Stomach (tissue), 9 donors: ENCODE results near the gene SPINDOC. TPM values are rescaled to one million over a fixed set of nuclear protein-coding genes. Genes with fewer than 3 reads are reported as not detected.

Experiments
- DNase-seq, 2 donors: peaks; one replicate each; pipeline versions ENCODE4 v3.0.0 to v3.0.0-alpha.2; 2013 to 2019
- H3K27ac ChIP-seq, 5 donors: fragments of 200-600 bp in 4 of 5; sonication (generic) in 4 of 5; one replicate each; pipeline ENCODE4 v1.5.1; 2013 to 2019; ENCODE audit warnings: mild to moderate bottlenecking in 1 of 5, moderate library complexity in 1 of 5
- H3K27me3 ChIP-seq, 3 donors: fragments of 200-600 bp; sonication (generic); one replicate each; pipeline ENCODE4 v1.5.1; 2017 to 2019; ENCODE audit warnings: mixed run types in 1 of 3
- H3K36me3 ChIP-seq, 4 donors: fragments of 200-600 bp; sonication (generic); 1 replicate in 3 of 4; 2 replicates in 1 of 4; pipeline ENCODE4 v1.5.1; 2016 to 2019
- H3K4me1 ChIP-seq, 4 donors: fragments of 200-600 bp; sonication (generic); one replicate each; pipeline ENCODE4 v1.5.1; 2016 to 2019
- H3K4me3 ChIP-seq, 4 donors: fragments of 200-600 bp; sonication (generic) in 3 of 4; one replicate each; pipeline ENCODE4 v1.5.1; 2016 to 2019; ENCODE audit warnings: mild to moderate bottlenecking in 1 of 4
- H3K9me3 ChIP-seq, 4 donors: fragments of 200-600 bp; sonication (generic); one replicate each; pipeline ENCODE4 v1.5.1; 2016 to 2019
- EP300 ChIP-seq: sonication (generic); formaldehyde crosslinking; IDR thresholded peaks from one replicate; pipeline ENCODE4 v1.6.1; 2017; ENCODE audit warnings: antibody characterized with exemption
- POLR2A ChIP-seq, 4 donors: fragments of 450-650 bp; IDR thresholded peaks; one replicate each; pipeline ENCODE4 v1.6.1; 2016; ENCODE audit warnings: antibody characterized with exemption in 4 of 4, control low read depth in 2 of 4, mild to moderate bottlenecking in 1 of 4, moderate library complexity in 1 of 4
- POLR2AphosphoS5 ChIP-seq, 3 donors: sonication (generic); formaldehyde crosslinking; IDR thresholded peaks; one replicate each; pipeline ENCODE4 v1.6.1; 2016; ENCODE audit warnings: antibody characterized with exemption in 3 of 3
- WGBS, 5 donors: extraction: QIAGEN DNeasy Blood & Tissue Kit in 3 of 5; methylation state at CpG; one replicate each; pipeline versions ENCODE4 v1.1.5 to v1.1.7; 2013 to 2018; 5-methylcytosine and 5-hydroxymethylcytosine counted together
- intact Hi-C: fragments of 100-400 bp; cut with DNase I; formaldehyde crosslinking; loops from one replicate; pipeline ENCODE4 v1.15.1; 2023; ENCODE audit warnings: low total_unique reads
- polyA plus RNA-seq, 3 donors: library from polyadenylated mRNA; stranded (reverse); fragments of 200-250 nt; gene quantifications; one replicate each; pipeline ENCODE4 v1.2.3, GENCODE V29; 2013
- total RNA-seq, 5 donors: library from RNA; depleted of rRNA; stranded (reverse); fragments of >200 nt; gene quantifications; one replicate each; pipeline versions ENCODE4 v1.1.0 to v1.2.3, GENCODE V29; 2014 to 2016
- TF ChIP-seq, protein P1 (sequence below), 7 experiments: fragments of 450-650 bp in 4 of 7; fragments of 200-600 bp in 3 of 7; sonication (generic) in 3 of 7; IDR thresholded peaks; one replicate each; pipeline ENCODE4 v1.5.1; 2016 to 2019; ENCODE audit warnings: antibody characterized with exemption in 7 of 7, control low read depth in 2 of 7, mild to moderate bottlenecking in 1 of 7
- donor health status: healthy with polysubstance abuse.
- donor health status: Bipolar disorder and iron deficiency.
- donor health status: healthy.

The SPINDOC gene
- total and polyA plus RNA-seq, 8 donors, result 0.45 to 13.6 (median 5.7) TPM

DNA sequence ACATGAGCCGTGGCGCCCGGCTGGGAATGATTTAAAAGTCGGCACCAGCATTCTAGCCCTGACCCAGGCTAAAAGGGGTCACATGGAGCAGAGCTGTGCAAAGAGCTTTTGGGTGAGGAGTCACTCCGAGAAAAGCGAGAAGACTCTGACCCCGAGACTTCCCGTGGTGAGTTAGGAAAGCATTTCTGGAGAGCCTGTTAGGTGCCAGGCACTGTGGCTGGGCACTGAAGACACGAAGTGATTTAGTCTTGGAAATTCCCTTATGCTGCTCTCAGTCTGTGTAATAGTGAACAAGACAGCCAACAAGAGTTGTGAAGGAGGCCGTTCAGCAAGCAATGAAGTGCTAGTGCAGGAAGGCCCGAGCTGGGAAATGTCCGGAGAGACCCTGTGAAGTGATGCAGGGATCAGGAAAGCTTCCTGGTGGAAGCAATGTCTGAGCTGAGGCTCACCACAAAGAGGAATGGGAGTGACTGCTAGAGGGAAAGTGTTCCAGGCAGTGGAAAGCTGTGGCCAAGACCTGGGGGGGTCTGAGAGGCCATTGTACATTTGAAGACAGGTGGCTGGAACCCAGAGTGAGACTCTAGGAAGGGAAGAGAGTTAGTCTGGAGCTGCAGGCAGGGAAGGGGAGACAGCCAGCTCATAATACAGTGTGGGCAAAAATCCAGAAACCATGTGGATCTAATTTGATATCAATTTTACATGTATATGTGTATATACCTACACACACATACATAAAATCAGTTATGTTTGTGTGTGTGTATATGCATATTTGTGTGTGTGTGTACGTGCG lies 57.3 kb downstream of the SPINDOC start:
- H3K4me1 ChIP-seq, result peaks cover 90 to 100% (median 98%) of the 10 kb centered on the region in 4 donors

DNA sequence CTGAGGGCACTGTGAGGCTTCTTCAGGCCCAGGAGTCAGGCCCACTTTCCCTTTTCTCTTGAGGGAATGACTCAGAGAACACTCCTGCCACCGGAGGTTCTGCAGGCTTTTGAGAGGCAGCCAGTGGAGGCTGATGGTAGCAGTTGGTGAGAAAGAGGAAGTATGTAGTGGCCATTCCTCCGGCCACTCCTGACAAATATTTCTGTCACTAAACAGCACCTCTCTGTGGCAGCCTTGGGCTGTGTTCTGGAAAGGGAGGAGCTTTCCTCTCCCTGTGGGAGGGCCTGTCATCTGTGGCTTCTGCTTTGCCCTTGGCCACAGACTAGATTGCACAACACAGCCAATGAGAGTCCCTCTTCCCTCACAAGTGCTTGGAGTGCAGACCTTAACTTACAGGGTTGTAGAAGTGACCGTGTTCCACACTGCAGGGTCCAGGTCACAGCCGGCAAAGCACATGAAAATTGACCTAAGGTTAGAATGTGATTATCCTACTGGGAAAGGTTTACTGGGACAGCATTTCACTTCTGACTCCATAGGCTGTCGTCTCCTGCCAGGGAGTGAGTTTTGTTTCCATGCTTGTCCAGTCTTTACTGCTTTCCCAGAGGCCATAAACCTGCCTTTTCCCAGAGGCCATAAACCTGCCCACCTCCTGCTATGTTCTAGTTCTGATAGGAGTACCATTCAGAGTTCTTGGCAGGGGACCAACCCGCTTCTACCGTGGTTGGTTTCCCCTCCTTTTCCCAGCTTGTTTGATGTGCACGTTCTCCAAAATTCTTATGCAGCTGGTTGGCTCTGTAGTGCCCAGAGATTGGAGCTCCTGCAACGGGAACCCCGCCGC lies 58.9 kb downstream of the SPINDOC start:
- Histone ChIP-seq H3K4me3 (no peak overlapping the region), H3K27ac (peak overlapping the region; percentile 39 to 82 (median 69)), H3K9me3 (no peaks in the 10 kb centered on the region), H3K36me3 (peaks cover 0 to 5% (median 3%) of the 10 kb centered on the region in 4 donors), H3K27me3 (no peaks in the 10 kb centered on the region), H3K4me1 (peaks cover 75 to 98% (median 85%) of the 10 kb centered on the region in 4 donors)
- TF ChIP-seq EP300, result no peak
- TF ChIP-seq POLR2AphosphoS5 (IDR thresholded peaks at IDR 0.05), result peak; percentile 64 to 93 (median 83)
- TF ChIP-seq, protein P1, sequence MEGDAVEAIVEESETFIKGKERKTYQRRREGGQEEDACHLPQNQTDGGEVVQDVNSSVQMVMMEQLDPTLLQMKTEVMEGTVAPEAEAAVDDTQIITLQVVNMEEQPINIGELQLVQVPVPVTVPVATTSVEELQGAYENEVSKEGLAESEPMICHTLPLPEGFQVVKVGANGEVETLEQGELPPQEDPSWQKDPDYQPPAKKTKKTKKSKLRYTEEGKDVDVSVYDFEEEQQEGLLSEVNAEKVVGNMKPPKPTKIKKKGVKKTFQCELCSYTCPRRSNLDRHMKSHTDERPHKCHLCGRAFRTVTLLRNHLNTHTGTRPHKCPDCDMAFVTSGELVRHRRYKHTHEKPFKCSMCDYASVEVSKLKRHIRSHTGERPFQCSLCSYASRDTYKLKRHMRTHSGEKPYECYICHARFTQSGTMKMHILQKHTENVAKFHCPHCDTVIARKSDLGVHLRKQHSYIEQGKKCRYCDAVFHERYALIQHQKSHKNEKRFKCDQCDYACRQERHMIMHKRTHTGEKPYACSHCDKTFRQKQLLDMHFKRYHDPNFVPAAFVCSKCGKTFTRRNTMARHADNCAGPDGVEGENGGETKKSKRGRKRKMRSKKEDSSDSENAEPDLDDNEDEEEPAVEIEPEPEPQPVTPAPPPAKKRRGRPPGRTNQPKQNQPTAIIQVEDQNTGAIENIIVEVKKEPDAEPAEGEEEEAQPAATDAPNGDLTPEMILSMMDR (IDR thresholded peaks at IDR 0.05), result peak in 5 of 7 experiments; percentile 17 to 71 (median 34)
- TF ChIP-seq POLR2A (IDR thresholded peaks at IDR 0.05), result no peak
- intact Hi-C loops, result no loop called here
- 7 to 21% (median 12%) methylated on average over 10 to 11 of the region's 11 CpGs for WGBS, 5 donors
- peak; percentile 87 to 93 for DNase-seq

More for the DNA sequence above, 57.3 kb downstream of the SPINDOC start:
- Histone ChIP-seq H3K4me3 (no peak overlapping the region), H3K9me3 (no peaks in the 10 kb centered on the region), H3K36me3 (peaks cover 0 to 2% (median under 1%) of the 10 kb centered on the region in 4 donors), H3K27me3 (no peaks in the 10 kb centered on the region), H3K27ac (peak overlapping the region in 4 of 5 donors; percentile 38 to 69 (median 54))
- 45 to 52% (median 48%) methylated on average over 14 of the region's 14 CpGs for WGBS, 5 donors
- intact Hi-C loops, result no loop called here
- DNase-seq, result no peak
- TF ChIP-seq EP300, result no peak
- TF ChIP-seq POLR2AphosphoS5 (IDR thresholded peaks at IDR 0.05), result no peak
- TF ChIP-seq POLR2A (IDR thresholded peaks at IDR 0.05), result no peak
- TF ChIP-seq, protein P1 (IDR thresholded peaks at IDR 0.05), result no peak

DNA sequence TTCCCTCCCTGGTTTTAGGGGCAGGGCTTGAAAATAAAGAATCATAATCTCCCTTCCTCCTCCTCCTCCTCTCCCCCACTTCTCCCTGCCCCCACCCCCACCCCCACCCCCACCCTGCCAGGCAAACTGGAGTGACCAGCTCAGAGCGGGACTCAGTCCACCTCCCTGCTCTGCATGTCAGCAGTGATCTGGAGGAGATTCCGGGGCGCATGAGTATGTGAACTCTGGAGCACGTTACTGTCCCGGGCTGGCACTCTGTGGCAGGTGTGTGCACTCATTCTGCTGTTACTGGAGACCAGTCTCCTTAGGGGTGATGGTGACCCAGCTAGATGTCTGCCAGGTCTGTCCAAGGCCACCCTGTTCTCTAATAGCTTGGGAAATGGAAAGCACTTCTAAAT lies 59.5 kb downstream of the SPINDOC start:
- H3K4me3 ChIP-seq, result no peak overlapping the region
- peaks cover 70 to 97% (median 82%) of the 10 kb centered on the region in 4 donors for H3K4me1 ChIP-seq
- H3K27ac ChIP-seq, result peak overlapping the region; percentile 39 to 82 (median 69)
- no peak for TF ChIP-seq POLR2AphosphoS5 (IDR thresholded peaks at IDR 0.05)
- H3K9me3 ChIP-seq, result no peaks in the 10 kb centered on the region
- peaks cover 0 to 5% (median 3%) of the 10 kb centered on the region in 4 donors for H3K36me3 ChIP-seq
- H3K27me3 ChIP-seq, result no peaks in the 10 kb centered on the region
- intact Hi-C loops, result no loop called here
- no peak for DNase-seq
- WGBS, 5 donors, result 26 to 62% (median 36%) methylated on average over 5 of the region's 5 CpGs

DNA sequence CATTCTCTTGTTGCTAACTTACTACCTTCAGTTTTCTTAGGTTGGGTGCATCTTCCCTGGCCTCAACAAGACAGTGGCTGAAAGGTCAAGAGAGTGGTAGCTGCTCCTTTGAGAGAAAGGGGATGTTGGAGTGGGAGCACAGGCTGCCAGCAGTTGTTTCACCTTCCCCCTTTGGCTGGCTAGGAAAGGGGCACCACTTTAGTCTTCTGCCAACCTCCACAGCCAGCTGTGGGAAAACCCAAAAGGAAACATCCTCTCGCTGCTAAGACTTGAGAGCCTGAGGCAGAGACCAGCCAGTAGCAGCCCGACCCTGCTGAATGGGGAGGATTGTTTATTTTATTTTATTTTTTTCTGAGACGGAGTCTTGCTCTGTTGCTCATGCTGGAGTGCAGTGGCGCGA lies 60.1 kb downstream of the SPINDOC start:
- Histone ChIP-seq H3K36me3 (peaks cover 0 to 5% (median 3%) of the 10 kb centered on the region in 4 donors), H3K4me1 (peaks cover 66 to 97% (median 78%) of the 10 kb centered on the region in 4 donors)
- intact Hi-C loops, result no loop called here

More for the DNA sequence above, 60.1 kb downstream of the SPINDOC start:
- Histone ChIP-seq H3K9me3 (no peaks in the 10 kb centered on the region), H3K27ac (peak overlapping the region; percentile 37 to 82 (median 69)), H3K4me3 (no peak overlapping the region), H3K27me3 (no peaks in the 10 kb centered on the region)
- 57 to 65% (median 63%) methylated on average over 5 of the region's 5 CpGs for WGBS, 5 donors
- DNase-seq, result no peak
- TF ChIP-seq POLR2AphosphoS5 (IDR thresholded peaks at IDR 0.05) (no peak), EP300 (no peak), POLR2A (IDR thresholded peaks at IDR 0.05) (no peak)
- TF ChIP-seq, protein P1 (IDR thresholded peaks at IDR 0.05), result no peak
